ENCODE measurements around the gene ZNF615.
A peak's percentile ranks its signal among the peaks of the same experiment; 100 is the strongest.
"Not testable (repeated sequence)": the region's sequence is repeated elsewhere in the genome, so short reads cannot be mapped to it uniquely, and the experiment has no call there.

ZNF615 gene

GRCh38 chr19:52007806-52008557 is at the start of gene ZNF615:
Gene ZNF615, minus strand, starts transcription at chr19:52008211. Its CDS starts 4,500 bp downstream, at chr19:52003711.
- DNase-seq (ENCODE audit: low read depth), result peak; percentile 84

- DNase-seq (ENCODE audit: low read depth), result not testable (repeated sequence)
Observed at GRCh38 chr19:52056480-52056879, 48.5 kb upstream of the ZNF615 start.

- DNase-seq (ENCODE audit: low read depth), result not testable (repeated sequence)
Observed at GRCh38 chr19:52051736-52052135, 43.7 kb upstream of the ZNF615 start.

- DNase-seq (ENCODE audit: low read depth), result peak; percentile 76
Observed at GRCh38 chr19:52048555-52049501, 40.8 kb upstream of the ZNF615 start, which contains the start of gene ZNF432. Gene ZNF432, minus strand, starts transcription at chr19:52048838. Its CDS starts 1,970 bp downstream, at chr19:52046868.

- no peak for DNase-seq (ENCODE audit: low read depth)
Observed at GRCh38 chr19:52039169-52039568, 31.2 kb upstream of the ZNF615 start.

GRCh38 chr19:52034051-52034728 is 26.2 kb upstream of the ZNF615 start:
- DNase-seq (ENCODE audit: low read depth), result no peak

- DNase-seq (ENCODE audit: low read depth), result no peak
Observed at GRCh38 chr19:52028780-52029123, 20.7 kb upstream of the ZNF615 start.

- DNase-seq (ENCODE audit: low read depth), result peak; percentile 79
Observed at GRCh38 chr19:52028027-52028779, 20.2 kb upstream of the ZNF615 start, which contains the start of gene ZNF614. Gene ZNF614, minus strand, starts transcription at chr19:52028379. Its CDS starts 2,634 bp downstream, at chr19:52025745.

GRCh38 chr19:52026255-52026990 is 18.4 kb upstream of the ZNF615 start:
- DNase-seq (ENCODE audit: low read depth), result not testable (repeated sequence)

- not testable (repeated sequence) for DNase-seq (ENCODE audit: low read depth)
Observed at GRCh38 chr19:52024478-52024877, 16.5 kb upstream of the ZNF615 start.

GRCh38 chr19:52022193-52022592 is 14.2 kb upstream of the ZNF615 start:
- no peak for DNase-seq (ENCODE audit: low read depth)

GRCh38 chr19:52020506-52020905 is 12.5 kb upstream of the ZNF615 start:
- no peak for DNase-seq (ENCODE audit: low read depth)

GRCh38 chr19:52010674-52011073 is 2.7 kb upstream of the ZNF615 start:
- DNase-seq (ENCODE audit: low read depth), result no peak

- DNase-seq (ENCODE audit: low read depth), result no peak
Observed at GRCh38 chr19:52007451-52007805, 583 bp downstream of the ZNF615 start.

- no peak for DNase-seq (ENCODE audit: low read depth)
Observed at GRCh38 chr19:51994048-51994644, 13.9 kb downstream of the ZNF615 start.

- DNase-seq (ENCODE audit: low read depth), result no peak
Observed at GRCh38 chr19:51993422-51993821, 14.6 kb downstream of the ZNF615 start.

GRCh38 chr19:51986309-51987291 is 21.4 kb downstream of the ZNF615 start, which contains the start of gene ZNF350:
Gene ZNF350, minus strand, starts transcription at chr19:51986840. Its CDS starts 12,480 bp downstream, at chr19:51974360.
- DNase-seq (ENCODE audit: low read depth), result peak; percentile 84

- no peak for DNase-seq (ENCODE audit: low read depth)
Observed at GRCh38 chr19:51983361-51983760, 24.6 kb downstream of the ZNF615 start.

GRCh38 chr19:51980926-51981325 is 27.1 kb downstream of the ZNF615 start:
- DNase-seq (ENCODE audit: low read depth), result not testable (repeated sequence)

All from activated T-cell treated with anti-CD3 and anti-CD28 coated beads for 24 hours (primary cell).